HL-60/S4 treated with retinoic acid at 250 ng/mL for 4 days and 3 days (cell line): ENCODE measurements around the gene ZFYVE9.

Experiments used
- in situ Hi-C: fragments of 300-500 bp; cut with MboI; formaldehyde crosslinking; loops from 2 replicates; pipeline ENCODE4 v1.7.0; 2022; ENCODE audit warnings: low sequenced_read_pairs

Gene ZFYVE9

DNA sequence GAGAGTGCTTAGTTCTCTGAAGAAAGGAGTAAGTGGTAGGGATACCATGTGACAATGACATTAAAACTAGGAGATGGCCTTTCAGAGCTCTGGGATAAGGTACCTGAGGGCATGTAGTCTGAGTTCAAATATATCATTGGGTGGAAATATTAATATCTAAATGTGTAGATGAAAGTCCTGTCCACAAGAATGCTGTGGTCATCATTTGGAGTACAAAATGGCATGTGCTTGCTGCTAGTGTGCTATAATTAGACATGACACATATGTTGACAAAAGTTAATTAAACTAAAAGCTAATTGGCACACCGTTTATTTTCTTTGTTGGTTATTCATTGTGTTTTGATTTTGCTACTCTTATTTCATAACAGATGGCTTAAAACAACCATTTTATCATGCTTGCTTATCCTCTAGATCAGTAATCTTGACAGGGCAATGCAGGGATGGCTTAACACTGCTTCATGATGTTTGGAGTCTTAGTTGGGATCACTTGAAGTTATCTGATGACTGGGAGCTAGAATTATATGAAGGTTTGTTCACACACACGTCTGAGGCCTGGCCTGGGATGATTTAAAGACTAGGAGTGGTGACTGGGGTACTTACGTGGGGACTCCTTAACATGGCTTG lies 193.1 kb downstream of the ZFYVE9 start:
- in situ Hi-C loops: no loop called here

DNA sequence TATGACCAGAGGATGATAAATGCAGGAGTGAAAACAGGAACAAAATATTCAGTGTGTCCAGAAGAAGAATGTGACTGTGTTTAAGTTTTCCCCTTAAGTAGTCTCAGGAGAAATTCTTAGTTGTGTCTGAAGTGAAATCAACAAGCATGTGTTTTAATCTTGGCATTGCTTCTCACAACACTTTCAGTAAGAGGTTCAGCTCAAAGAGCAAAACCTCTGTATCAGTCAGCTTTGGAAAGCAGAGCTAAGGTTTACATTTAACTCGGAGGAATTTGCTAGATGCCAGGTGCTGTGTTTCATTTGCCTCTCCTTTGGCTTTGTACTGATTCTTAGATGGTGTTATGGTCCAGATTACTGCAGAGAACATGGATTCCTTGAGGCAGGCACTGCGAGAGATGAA lies 195.6 kb downstream of the ZFYVE9 start:
- in situ Hi-C loops: no loop called here

DNA sequence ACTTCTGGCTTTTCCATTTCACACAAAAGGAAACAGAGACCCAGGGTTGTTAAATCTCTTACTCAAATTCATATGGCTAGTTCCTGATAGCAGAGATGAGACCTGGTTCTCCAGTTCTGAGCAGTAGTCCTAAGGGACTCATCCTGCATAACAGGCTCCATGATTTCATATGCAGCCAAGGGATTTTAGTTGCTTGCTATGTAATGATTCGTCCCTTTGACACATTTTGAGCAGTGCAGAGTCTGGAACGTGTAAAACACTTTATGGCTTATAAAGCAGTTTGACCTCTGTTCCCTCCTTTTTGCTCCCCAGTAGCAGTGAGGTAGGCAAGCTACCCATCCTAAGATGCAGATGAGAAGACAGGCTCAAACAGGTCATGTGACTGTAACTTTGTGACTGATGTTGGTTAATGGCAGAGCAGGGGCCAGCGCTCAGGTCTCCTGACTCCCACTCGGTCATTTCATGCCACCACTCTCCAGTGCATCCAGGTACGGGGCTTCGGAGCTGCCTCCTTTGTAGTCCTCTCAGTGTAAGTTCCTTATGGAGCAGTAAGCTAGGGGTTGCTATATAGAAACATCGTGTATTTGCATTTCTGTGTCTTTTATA lies 199.9 kb downstream of the ZFYVE9 start:
- in situ Hi-C loops: no loop called here

DNA sequence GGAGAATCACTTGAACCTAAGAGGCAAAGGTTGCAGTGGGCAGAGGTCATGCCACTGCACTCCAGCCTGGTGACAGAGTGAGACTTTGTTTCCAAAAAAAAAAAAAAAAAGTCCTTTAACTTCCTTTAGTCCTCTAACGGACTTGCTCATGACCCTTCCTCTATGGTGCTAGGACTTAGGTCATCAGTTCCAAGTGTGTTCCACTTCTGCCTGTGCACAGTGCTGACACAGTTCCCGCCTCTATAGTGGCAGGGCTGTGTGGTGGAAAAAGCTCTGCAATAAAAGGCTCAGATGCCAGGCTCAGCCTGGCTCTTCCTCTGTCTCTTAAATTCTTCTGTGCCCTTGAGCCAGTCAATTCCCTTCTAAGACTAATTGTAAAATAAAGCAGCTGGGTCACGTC lies 202.1 kb downstream of the ZFYVE9 start:
- in situ Hi-C loops: no loop called here

DNA sequence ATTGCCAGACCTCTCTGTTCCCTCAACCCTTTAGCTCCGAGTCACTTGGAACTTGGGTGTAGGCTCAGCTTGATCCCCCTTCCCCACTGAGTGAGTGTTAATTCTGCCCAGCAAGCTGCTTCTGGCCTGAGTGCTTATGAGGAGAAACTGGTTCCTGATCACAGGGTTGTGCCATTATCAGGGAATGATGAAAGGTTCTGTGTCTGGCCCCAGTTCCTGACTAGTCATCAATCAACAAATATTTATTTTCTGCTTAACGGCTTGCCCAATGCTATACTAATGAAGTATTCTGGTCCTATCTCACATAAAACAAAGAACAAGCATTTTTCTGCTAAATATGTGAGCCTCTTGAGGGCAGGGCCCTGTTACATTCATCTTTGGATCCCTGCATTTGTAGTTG lies 203.4 kb downstream of the ZFYVE9 start:
- in situ Hi-C loops: no loop called here

DNA sequence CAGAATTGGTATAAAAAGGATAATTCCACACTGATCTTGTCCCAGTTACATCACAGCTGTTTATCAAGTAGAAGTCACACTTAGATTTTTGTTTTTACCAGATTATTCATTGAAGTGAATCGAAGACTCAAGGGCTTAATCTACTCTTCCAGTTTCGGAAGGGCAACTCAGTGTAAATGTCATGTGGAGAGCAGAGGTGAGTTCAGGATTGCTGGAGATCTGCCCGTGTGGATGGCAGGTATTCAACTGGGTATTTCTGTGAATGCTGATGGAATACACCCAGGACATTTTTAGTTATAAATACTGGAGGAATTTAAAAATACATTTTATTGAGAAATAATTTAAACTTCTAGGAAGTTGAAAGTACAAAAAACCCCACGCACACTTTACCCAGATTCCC lies 204.8 kb downstream of the ZFYVE9 start:
- in situ Hi-C loops: no loop called here

DNA sequence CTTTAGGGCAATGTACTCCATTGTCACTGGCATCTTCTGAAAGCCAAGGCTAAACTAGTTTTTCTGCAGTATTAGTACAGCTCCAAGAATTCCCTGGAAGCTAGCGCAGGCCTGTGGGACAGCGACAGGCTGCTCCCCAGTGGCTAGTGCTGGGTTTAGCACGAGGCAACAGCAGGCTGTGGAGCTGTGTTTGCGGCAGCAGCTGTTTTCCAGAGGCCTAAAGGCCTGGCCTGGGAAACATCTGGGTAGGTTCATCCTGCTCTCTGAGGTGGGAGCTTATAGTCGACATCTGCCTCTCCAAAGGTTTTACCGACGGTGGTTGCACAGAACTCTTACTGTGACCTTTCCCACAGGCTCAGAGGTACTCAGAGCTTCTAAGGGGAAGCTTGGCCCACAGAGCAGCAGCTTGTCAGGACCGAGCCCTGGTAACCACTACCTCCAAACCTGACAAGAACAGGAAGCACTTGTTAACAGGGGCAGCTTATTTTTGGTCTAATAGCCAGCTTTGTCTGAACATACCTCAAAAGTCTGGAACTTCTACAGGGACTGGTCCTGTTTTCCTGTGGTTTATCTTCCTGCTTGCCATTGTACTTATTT lies 206.9 kb downstream of the ZFYVE9 start:
- in situ Hi-C loops: no loop called here

DNA sequence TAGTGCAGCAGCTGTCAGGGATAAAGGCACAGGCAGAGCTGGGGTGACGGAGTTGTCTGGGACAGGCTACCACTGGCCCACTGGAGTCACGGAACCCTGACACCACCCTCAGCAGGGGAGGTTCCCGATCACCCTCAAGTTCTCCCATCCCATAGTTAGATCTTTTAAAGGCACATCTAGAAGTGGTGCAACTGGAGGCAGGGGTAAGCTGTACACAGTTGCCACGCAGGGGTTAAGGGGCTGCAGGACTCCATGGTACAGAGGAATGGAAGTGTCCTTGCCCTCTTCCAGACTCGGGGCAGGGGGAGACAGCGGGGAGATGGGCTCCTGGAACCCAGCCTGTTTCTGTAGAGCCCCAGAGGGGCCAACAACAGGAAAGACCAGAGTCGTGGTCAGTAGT lies 210.8 kb downstream of the ZFYVE9 start:
- in situ Hi-C loops: no loop called here

DNA sequence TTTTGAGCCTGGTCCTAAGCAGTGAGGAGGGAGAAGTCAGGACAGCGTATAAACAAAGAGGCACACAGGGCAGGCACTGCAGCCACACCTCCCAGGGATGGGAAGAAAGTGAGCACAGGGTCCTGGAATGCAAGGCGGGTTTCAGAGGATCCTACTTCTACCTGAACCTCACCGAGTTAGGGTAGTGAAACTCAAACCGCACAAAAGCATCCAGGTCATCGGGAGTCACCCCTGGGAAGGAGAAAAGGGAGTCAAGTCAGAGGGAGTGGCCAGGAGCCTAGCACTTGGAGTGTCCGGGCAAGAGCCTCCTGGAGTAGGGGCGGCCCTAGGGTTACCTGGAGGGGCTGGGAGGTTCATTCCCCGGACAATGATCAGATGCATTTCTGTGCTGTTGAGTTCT lies 213.5 kb downstream of the ZFYVE9 start:
- in situ Hi-C loops: no loop called here

DNA sequence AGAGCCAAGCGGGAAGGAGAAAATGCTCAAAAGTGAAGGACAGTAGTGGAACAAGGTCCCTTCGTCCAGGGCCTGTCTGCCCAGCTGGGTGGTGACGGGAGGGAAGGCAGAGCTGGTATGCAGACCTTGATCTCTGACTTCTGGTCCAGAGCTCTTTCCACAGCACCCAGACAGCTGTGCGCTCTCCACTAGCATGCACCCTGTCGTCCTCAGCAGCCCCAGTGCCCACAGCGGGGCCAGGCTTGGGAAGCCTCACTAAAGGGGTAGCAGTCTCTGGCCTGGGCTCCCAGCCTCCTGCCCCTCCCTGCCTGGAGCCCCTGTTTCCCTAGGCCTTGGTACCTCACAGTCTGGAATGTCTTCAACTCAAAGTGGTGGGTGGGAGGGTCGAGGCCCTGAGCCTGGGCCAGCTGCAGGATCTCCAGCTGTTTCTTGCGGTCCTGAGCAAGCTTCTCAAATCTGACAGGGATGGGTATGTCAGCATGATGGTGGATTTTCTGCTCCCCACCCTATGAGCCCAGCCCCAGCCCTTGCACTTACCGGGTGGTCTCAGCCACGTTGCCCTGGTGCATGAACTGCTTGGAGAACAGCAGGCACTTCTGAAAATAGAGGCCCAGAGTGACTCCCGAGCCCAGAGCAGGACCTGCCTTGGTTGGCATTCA lies 214.1 kb downstream of the ZFYVE9 start:
- in situ Hi-C loops: no loop called here

DNA sequence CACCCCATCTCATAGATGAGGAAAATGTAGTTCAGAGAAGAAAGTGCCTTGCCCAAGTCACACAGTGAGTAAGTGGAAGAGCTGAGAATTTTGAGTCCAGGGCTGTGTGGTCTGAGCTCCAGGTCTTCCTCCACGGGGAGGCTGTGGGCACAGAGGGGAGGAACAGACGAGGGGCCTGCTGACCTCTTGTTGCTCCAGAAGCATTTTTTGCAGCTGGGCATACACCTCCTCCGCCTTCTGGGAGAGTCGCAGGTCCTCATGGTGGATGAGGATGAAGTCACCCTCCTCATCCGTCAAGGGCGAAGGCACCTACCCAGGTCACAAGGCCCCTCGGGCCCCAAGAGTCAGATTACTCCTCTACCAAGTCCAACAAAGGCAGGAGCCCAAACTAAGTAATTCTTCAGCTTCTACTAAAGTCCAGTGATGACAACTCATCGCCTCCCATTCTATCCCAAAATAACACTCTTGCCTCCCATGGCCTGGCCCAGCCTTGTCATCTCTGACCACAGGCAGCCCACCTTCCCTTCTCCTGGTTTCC lies 215.0 kb downstream of the ZFYVE9 start:
- in situ Hi-C loops: no loop called here

DNA sequence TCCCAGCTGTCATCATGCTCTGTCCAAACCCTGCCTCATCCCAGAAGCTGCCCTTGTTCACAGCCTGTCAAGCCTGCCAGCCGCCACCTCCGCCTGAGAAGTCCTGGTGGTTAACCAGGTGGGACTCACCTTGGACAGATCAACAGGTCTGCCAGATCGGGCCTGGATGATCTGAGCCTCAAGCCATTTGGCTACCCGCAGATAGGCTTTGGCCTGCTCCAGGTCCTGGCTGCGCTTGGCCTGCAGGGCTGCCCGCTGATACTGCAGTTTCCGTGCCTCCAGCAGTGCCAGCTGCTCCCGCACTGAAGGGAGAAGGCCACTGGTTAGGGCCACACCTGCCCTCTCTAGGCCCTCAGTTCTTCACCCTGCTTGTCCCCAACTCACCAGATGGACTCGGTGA lies 215.5 kb downstream of the ZFYVE9 start:
- in situ Hi-C loops: no loop called here

DNA sequence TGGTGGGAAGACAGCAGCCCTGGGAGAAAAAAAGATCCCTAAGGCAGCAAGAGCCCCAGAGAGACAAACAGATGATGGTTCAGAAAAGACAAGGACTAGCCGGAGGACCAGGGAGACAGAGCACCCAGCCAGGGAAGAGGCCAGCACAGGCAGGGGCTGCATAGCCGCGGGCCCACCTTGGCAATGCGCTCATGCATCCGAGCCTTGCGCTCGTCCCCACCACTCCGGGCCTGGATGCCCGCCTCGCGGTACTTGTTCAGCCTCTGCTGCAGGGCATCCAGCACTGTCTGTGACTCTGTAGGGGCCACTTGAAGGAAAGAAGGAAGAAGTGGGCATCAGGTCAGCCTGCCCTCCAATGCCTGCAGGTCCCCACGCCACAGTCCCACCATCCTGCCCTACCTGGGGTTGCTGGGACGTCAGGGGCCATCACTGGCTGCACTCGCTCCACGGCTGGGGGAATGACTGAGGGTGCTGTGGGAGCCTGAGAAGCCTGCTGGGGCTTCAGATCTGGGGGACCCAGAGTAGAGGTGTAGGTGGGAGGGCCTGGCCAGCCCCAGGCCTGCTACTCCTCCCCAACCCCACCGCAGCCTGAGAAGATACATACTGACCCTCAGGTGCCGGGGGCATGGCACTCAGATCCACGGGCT lies 217.1 kb downstream of the ZFYVE9 start:
- in situ Hi-C loops: no loop called here

DNA sequence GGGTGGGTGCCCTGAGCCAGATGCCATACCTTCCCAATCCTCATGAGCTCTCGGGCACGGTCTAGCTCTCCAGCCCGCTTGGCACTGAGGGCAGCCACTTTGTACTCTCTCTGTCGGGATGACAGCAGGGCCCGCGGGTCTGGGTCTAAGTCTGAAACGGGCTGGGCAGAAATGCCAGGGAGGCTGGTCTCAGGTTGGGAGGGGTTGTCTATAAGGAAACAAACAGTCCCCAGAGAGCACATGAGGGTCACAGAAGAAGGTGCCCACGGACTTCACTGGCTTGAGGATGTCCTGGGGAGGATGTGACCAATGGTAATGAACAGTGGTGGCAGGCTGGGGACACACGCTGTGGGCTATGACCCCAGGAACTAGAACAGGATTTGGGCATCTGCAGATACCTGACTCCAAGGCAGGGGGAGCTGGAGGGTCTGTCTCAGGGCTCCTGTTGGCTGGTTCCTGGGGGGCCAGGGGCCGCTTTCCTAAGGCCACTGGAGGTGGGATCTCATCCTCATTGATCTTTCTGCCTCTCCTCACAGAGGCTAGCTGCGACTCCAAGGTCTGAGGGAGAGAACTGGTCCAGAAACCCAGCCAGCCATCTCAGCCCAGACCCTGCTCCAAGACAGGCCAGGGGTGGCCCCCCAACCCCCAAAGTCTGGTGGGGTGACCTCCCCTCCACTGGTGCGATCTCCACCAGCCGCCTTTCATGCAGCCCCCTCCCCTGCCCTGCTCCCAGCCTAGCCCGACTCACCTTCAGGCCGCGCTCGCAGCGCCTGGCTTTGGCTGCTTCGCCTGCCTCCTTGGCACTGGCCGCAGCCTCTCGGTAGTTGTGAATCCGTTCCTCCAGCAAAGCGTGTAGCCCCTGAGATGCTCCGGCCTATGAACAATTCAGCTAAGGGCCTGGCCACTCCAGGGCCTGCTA lies 218.0 kb downstream of the ZFYVE9 start:
- in situ Hi-C loops: no loop called here

DNA sequence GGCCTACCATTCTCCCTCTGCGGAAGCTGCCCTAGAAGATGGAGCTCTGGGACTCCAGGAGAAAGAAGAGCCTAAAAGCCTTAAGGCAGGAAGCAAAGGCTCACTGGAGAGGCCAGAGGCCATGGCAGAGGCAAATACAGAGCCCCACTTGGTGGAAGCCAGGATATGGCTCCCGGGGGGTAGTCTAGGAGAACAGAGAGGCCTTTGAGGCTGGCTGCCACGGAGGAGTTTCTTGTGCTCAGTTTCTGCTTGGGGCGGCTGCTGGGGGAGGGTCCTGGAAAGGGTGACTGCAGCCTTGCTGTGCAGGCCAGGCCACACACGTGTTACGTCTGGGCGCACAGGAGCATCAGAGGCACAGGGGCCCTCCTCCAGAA lies 218.7 kb downstream of the ZFYVE9 start:
- in situ Hi-C loops: no loop called here

DNA sequence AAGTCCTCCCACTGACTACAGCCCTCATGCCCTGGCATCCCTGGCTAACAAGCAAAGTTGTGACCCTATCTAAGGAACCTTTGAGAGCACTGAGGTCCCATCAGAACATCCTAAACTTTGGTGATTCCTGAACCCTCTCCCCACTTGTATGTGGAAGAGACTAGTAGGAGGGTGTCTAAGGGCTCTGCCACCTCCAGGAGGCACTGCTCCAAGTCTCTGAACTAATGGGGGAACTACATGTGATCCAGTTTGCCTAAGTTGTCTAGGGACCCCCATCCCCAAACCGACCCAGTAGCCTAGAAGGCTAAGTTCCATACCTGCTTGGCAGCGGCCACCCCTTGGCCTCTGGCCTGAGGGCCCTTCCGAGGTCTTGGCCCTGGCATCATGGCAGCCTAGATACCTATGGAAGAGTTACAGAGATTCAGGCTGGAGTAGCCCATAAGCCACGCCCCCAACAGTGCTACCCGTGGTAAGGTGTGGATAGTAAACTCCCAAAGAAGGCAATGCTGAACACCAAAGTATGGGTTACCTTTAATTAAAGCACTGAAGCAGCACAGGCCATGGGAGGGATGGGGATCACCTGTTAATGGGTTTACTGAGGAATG lies 222.4 kb downstream of the ZFYVE9 start:
- in situ Hi-C loops: no loop called here

DNA sequence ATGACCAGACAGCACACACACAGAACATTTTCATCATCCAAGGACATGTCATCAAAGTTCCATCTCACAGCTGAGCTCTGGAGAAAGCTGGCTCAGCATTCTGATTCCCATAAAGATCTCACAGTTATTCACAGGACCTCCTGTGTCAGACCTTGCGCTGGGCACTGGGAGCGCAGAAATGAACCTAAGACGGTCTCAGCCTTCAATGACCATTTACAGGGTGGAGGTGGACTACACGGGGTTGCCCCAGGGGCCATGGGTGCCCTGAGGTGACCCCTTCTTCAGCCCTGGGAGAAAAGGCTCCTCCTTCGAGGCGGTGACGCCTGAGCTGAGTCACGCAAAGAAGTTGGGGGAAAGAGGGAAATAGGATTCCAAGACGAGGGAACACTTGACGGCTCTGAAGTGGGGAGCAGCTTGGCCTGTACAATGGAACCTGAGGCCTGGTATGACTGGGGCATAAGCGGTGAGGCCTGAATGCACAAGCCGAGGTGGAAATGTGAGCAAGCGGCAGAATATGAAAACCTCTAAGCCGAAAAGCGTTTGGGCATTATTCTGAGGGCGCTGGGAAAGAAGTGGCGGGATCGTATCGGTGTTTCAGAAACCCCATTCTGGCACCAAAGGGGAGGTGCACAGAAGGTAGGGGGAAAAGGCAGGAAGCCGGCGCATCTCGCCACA lies 223.3 kb downstream of the ZFYVE9 start:
- in situ Hi-C loops: no loop called here

DNA sequence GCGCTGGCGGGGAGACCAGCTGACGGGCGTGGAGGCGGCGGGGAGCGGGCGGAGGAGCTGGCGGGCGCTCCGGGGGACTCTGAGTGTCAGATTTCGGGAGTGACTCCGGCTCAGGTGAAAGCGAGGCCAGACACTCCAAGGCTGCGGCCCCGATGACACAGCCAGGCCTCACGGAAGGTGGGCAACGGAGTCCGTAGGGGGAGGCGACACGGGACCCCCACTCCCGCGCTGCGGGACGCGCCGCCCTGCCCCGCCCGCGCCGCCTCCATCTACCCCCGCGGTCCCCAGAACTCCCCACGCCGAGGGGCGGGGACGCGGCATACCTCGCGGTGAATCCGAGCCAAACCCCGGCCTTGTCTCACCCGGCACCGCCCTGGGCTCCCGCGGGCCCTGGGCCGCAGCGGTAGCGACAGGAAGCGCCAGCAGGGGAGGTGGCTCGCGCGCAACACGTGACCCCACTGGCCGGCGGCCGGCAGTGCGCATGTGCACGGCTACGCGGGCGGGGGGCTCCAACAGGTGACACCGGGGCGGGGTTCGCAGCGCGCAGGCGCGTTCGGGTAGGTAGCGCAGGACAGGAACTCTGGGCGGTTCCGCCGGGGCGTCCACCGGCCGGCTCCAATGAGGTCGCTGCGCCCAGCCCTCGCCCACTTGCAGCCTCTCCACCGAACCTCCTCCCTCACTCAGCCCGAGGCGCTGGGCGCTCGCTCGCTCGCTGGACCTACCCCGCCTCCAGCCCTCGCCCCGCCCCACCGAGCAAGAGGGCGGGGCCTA lies 224.0 kb downstream of the ZFYVE9 start, which contains the start of gene CC2D1B:
Gene CC2D1B (minus strand): TSS at position 460 of the 771 bp plus-strand sequence. CDS start 1,585 bp downstream, outside the sequence.
- in situ Hi-C loops: no loop called here

DNA sequence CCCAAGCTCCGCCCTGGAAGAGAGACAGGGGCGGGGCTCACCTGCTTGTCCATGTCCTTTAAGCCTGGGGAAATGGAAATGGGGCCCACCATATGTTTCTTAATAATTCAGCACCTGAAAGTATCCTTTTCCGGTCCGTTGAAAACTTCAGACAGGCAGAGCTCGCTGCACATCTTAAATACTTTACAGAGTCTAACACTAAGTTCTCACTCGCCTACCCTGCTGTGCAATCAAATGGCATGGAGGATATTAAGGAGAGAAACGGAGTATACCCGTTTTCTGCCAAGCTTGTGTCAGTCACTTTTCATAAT lies 224.6 kb downstream of the ZFYVE9 start:
- in situ Hi-C loops: no loop called here
